K562 (cell line): Measurements from ENCODE around the gene CHD6. TPM values are rescaled to one million over a fixed set of nuclear protein-coding genes. Genes with fewer than 3 reads are reported as not detected.

ENCODE experiments used
- ATAC-seq: fragments of 200-7000 bp; cut with Tn5 transposase; 3 replicates; pipeline ENCODE4 v1.9.1; 2020; ENCODE audit warnings: moderate library complexity
- BruUV-seq: library from RNA; stranded (reverse); fragments of 400-500 nt; replicated peaks from 2 replicates; lab custom pipeline; 2021; lab: Mats Ljungman, UMichigan
- CTCF ChIA-PET: fragments of 300-600 bp; formaldehyde crosslinking; extraction: SDS; loops from one replicate; lab custom pipeline; 2021; ENCODE audit warnings: low intra/inter-chr PET ratio; lab: Yijun Ruan, JAX
- POLR2A ChIA-PET: fragments of 300-600, 350-650 bp; sonication (Branson Sonifier 250); formaldehyde crosslinking; extraction: SDS; loops from one replicate; lab custom pipeline; 2021; ENCODE audit warnings: antibody characterized with exemption, inconsistent platforms; lab: Yijun Ruan, JAX
- DNase-seq, 4 experiments: peaks; one replicate each; pipeline versions ENCODE4 v3.0.0 to v3.0.0-alpha.2; 2011 to 2018; ENCODE audit warnings: low spot score in 3 of 4, mixed read lengths in 3 of 4; ENCODE audit errors: extremely low read depth in 1 of 4
- FAIRE-seq: peaks from 2 replicates; lab custom pipeline; 2011; peaks lifted over from hg19 to GRCh38; lab: Jason Lieb, UNC
- H2AFZ ChIP-seq: 2 replicates; pipeline ENCODE4 v1.6.0; 2011; ENCODE audit warnings: low read depth, low read length, control low read depth, inconsistent platforms
- H3K27ac ChIP-seq: fragments of 200-600 bp; 3 replicates; pipeline ENCODE4 v1.8.0; 2011; ENCODE audit warnings: low read depth, mild to moderate bottlenecking, control low read depth, inconsistent platforms, low read length, moderate library complexity, mixed read lengths; ENCODE audit errors: extremely low read depth
- H3K27me3 ChIP-seq, 2 experiments: fragments of 300-600 bp in 1 of 2; 2 replicates in 1 of 2; 3 replicates in 1 of 2; pipeline versions ENCODE4 v1.6.0 to v1.8.0; 2011; ENCODE audit warnings: inconsistent platforms in 2 of 2, low read length in 2 of 2, mild to moderate bottlenecking in 1 of 2, mixed read lengths in 1 of 2, moderate library complexity in 1 of 2; ENCODE audit not compliant: control insufficient read depth in 2 of 2, insufficient read depth in 2 of 2
- H3K36me3 ChIP-seq: fragments of 300-600 bp; 3 replicates; pipeline ENCODE4 v1.8.0; 2011; ENCODE audit warnings: mild to moderate bottlenecking, low read length, inconsistent platforms; ENCODE audit not compliant: control insufficient read depth, insufficient read depth
- H3K4me1 ChIP-seq, 2 experiments: fragments of 200-600 bp in 1 of 2; replicated peaks in 1 of 2; 2 replicates in 1 of 2; 3 replicates in 1 of 2; pipeline versions ENCODE4 v1.5.1 to v1.8.0; 2011; ENCODE audit warnings: inconsistent platforms in 2 of 2, low read length in 2 of 2, mild to moderate bottlenecking in 1 of 2, mixed read lengths in 1 of 2, moderate library complexity in 1 of 2; ENCODE audit not compliant: control insufficient read depth in 2 of 2, insufficient read depth in 2 of 2
- H3K4me2 ChIP-seq: 2 replicates; pipeline ENCODE4 v1.6.1; 2011; ENCODE audit warnings: low read length, control low read depth, inconsistent platforms, mixed read lengths; ENCODE audit not compliant: insufficient read depth
- H3K4me3 ChIP-seq: fragments of 200-600 bp; sonication (generic), shearing (Covaris generic); 2 replicates; pipeline ENCODE4 v1.5.1; 2016; ENCODE audit warnings: control low read depth, inconsistent platforms
- H3K79me2 ChIP-seq: fragments of 200-600 bp; 3 replicates; pipeline ENCODE4 v1.8.0; 2011; ENCODE audit warnings: low read length, inconsistent platforms; ENCODE audit not compliant: control insufficient read depth, insufficient read depth
- H3K9ac ChIP-seq, 2 experiments: 2 replicates each; pipeline versions ENCODE4 v1.6.0 to v1.6.1; 2011; ENCODE audit warnings: low read depth in 2 of 2, low read length in 2 of 2, control low read depth in 1 of 2, inconsistent platforms in 1 of 2, mild to moderate bottlenecking in 1 of 2, mixed read lengths in 1 of 2; ENCODE audit not compliant: insufficient read depth in 1 of 2
- H3K9me1 ChIP-seq: one replicate; pipeline ENCODE4 v1.6.0; 2011; ENCODE audit warnings: inconsistent platforms, mild to moderate bottlenecking, low read length, moderate library complexity; ENCODE audit not compliant: control insufficient read depth, insufficient read depth
- H3K9me3 ChIP-seq: replicated peaks from 2 replicates; pipeline ENCODE4 v1.5.1; 2011; ENCODE audit warnings: low read depth, low read length, inconsistent platforms; ENCODE audit not compliant: control insufficient read depth, insufficient read depth
- H4K20me1 ChIP-seq: replicated peaks from 2 replicates; pipeline ENCODE4 v1.6.1; 2011; ENCODE audit warnings: low read length, inconsistent platforms, mixed read lengths; ENCODE audit not compliant: control insufficient read depth, insufficient read depth
- CBFA2T3 ChIP-seq: fragments of 450-650 bp; IDR thresholded peaks from 2 replicates; pipeline ENCODE4 v1.6.1; 2017
- HDAC8 ChIP-seq: fragments of 450-650 bp; IDR thresholded peaks from 2 replicates; pipeline ENCODE4 v1.6.1; 2016; ENCODE audit warnings: mild to moderate bottlenecking, missing genetic modification characterization, moderate library complexity, missing compliant biosample characterization
- NEUROD1 ChIP-seq: fragments of 150-350 bp; IDR thresholded peaks from 2 replicates; pipeline ENCODE4 v1.6.1; 2014; ENCODE audit warnings: borderline replicate concordance, low read length, low read depth; ENCODE audit not compliant: partially characterized antibody
- RAD51 ChIP-seq: fragments of 450-650 bp; IDR thresholded peaks from 2 replicates; pipeline ENCODE4 v1.7.1; 2016; ENCODE audit warnings: low read depth, mild to moderate bottlenecking, borderline replicate concordance
- TFE3 ChIP-seq: fragments of 450-650 bp; formaldehyde crosslinking; IDR thresholded peaks from 2 replicates; pipeline ENCODE4 v1.4.0; 2020; ENCODE audit warnings: mild to moderate bottlenecking, mixed read lengths
- TOE1 ChIP-seq, 2 experiments: fragments of 450-650 bp in 1 of 2; sonication (generic) in 1 of 2; formaldehyde crosslinking in 1 of 2; IDR thresholded peaks; 2 replicates each; pipeline versions ENCODE4 v1.7.1 to v1.8.0; 2016 to 2022; ENCODE audit warnings: borderline replicate concordance in 2 of 2, mild to moderate bottlenecking in 2 of 2, antibody characterized with exemption in 1 of 2, inconsistent platforms in 1 of 2, low read depth in 1 of 2, missing genetic modification reagents in 1 of 2, moderate library complexity in 1 of 2
- WGBS: fragments of 100-300 bp; shearing (Covaris generic); methylation state at CpG from one replicate; pipeline ENCODE4 v1.1.6; 2016; ENCODE audit warnings: low coverage, mixed read lengths; ENCODE audit not compliant: insufficient coverage; ENCODE audit errors: missing lambda C conversion rate; 5-methylcytosine and 5-hydroxymethylcytosine counted together
- in situ Hi-C: fragments of 300-500 bp; cut with MboI; formaldehyde crosslinking; loops from 4 replicates; pipeline ENCODE4 v1.15.0; 2018; ENCODE audit warnings: inconsistent platforms, mixed read lengths
- intact Hi-C: fragments of 100-400 bp; cut with micrococcal nuclease; formaldehyde crosslinking; loops from 2 replicates; pipeline ENCODE4 v1.14.2; 2022
- polyA plus RNA-seq, 8 experiments: library from polyadenylated mRNA; depleted of rRNA in 4 of 8; stranded (reverse) in 5 of 8; unstranded in 3 of 8; fragments of >200 nt; fragmentation: Nextera tagmentation in 2 of 8; fragmentation: Illumina TruSeq in 1 of 8; extraction: Ambion mirVana in 2 of 8; extraction: Trizol in 1 of 8; gene quantifications; 2 replicates each; pipeline versions ENCODE4 v1.2.1 to v1.2.3, GENCODE V29; 2011 to 2014; ENCODE audit warnings: inconsistent platforms in 1 of 8, missing spikeins in 1 of 8
- total RNA-seq, 7 experiments: library from RNA; depleted of rRNA in 6 of 7; stranded (reverse); fragments of >200 nt in 6 of 7; fragmentation: Illumina TruSeq in 2 of 7; extraction: Trizol in 2 of 7; gene quantifications; 2 replicates each; pipeline versions ENCODE4 v1.2.1 to v1.2.3, GENCODE V29; 2011 to 2021; ENCODE audit warnings: low replicate concordance in 1 of 7

The CHD6 gene
- total and polyA plus RNA-seq, 9 of the 15 experiments (the other 6 are each of a cell fraction or from before 2014, with no cell fraction given), result 3.9 to 24.2 (median 12.8) TPM

- TF ChIP-seq TOE1 (IDR thresholded peaks at IDR 0.05; ENCODE audit: borderline replicate concordance), result peak; percentile 24; the same call in 1 of the 2 replicates
- no peak for TF ChIP-seq TOE1 (CRISPR knock-in tag; IDR thresholded peaks at IDR 0.05; ENCODE audit: borderline replicate concordance, low read depth)
- TF ChIP-seq CBFA2T3, result no peak
- TF ChIP-seq TFE3 (CRISPR knock-in tag), result peak; percentile 70
- no peak for TF ChIP-seq HDAC8 (tag)
- no peak for TF ChIP-seq NEUROD1
- TF ChIP-seq RAD51, result peak; percentile 61; the same call in 1 of the 2 replicates
- Histone ChIP-seq H3K27ac (no peak overlapping the region), H3K36me3 (no peaks in the 10 kb centered on the region), H3K4me3 (no peak overlapping the region), H4K20me1 (no peaks in the 10 kb centered on the region), H3K9me3 (no peaks in the 10 kb centered on the region), H3K9ac (no peak overlapping the region), H2AFZ (peak overlapping the region; percentile 14; the same call in 1 of the 2 replicates), H3K9me1 (no peaks in the 10 kb centered on the region), H3K4me2 (no peak overlapping the region), H3K79me2 (no peaks in the 10 kb centered on the region), H3K4me1 (peaks cover 3 to 11% of the 10 kb centered on the region in 2 experiments; a peak in 4 of 5 replicates), H3K27me3 (no peaks in the 10 kb centered on the region; a peak in 1 of 5 replicates)
- intact Hi-C loops (no loop called here), in situ Hi-C loops (no loop called here)
- WGBS, result 18% methylated on average over 2 of the region's 2 CpGs
- ATAC-seq (no peak), FAIRE-seq (no peak), DNase-seq (no peak)
- BruUV-seq, result no TSS peak
- ChIA-PET POLR2A (interaction anchor here (0.6 to 0.7 kb wide), 2 partner anchors 161 to 226 kb away, joined by 3 read pairs; no protein-coding TSS in a partner anchor), CTCF (no interaction called here)
These were observed 5.6 kb upstream of the CHD6 start for GRCh38 chr20:41623625-41624375.
